Glutamatergic neuron (in vitro differentiated cells): ENCODE measurements around the gene JUP. TPM values are rescaled to one million over a fixed set of nuclear protein-coding genes. Genes with fewer than 3 reads are reported as not detected.

Source experiments
- DNase-seq: peaks from one replicate; pipeline ENCODE4 v3.0.0; 2022
- H3K27ac Mint-ChIP-seq: one replicate; pipeline ENCODE4 v1.8.0; 2020; ENCODE audit warnings: mild to moderate bottlenecking, mixed read lengths, inconsistent platforms; ENCODE audit not compliant: unreplicated experiment
- H3K27me3 Mint-ChIP-seq: one replicate; pipeline ENCODE4 v1.8.0; 2020; ENCODE audit warnings: mild to moderate bottlenecking, moderate library complexity, mixed read lengths, inconsistent platforms; ENCODE audit not compliant: unreplicated experiment
- H3K36me3 Mint-ChIP-seq: one replicate; pipeline ENCODE4 v1.8.0; 2020; ENCODE audit warnings: mild to moderate bottlenecking, mixed read lengths, inconsistent platforms; ENCODE audit not compliant: unreplicated experiment
- H3K4me1 Mint-ChIP-seq: one replicate; pipeline ENCODE4 v1.8.0; 2020; ENCODE audit warnings: mild to moderate bottlenecking, low read depth, mixed read lengths, inconsistent platforms; ENCODE audit not compliant: unreplicated experiment
- H3K4me3 Mint-ChIP-seq: one replicate; pipeline ENCODE4 v1.8.0; 2020; ENCODE audit warnings: mild to moderate bottlenecking, mixed read lengths, inconsistent platforms; ENCODE audit not compliant: unreplicated experiment
- H3K9me3 Mint-ChIP-seq: one replicate; pipeline ENCODE4 v1.8.0; 2020; ENCODE audit warnings: mild to moderate bottlenecking, moderate library complexity, mixed read lengths, inconsistent platforms; ENCODE audit not compliant: unreplicated experiment
- CTCF ChIP-seq: fragments of 200-600 bp; sonication (generic); IDR thresholded peaks from one replicate; pipeline ENCODE4 v1.5.0; 2021; ENCODE audit not compliant: partially characterized antibody, unreplicated experiment
- total RNA-seq: library from RNA; stranded (reverse); fragmentation: NEBNext Ultra II Directional; extraction: Animal tissue kit (Norgen Biotek cat#: 25700); gene quantifications from one replicate; pipeline ENCODE4 v1.2.1, GENCODE V29; 2021; ENCODE audit not compliant: unreplicated experiment

Gene JUP
- total RNA-seq, 1 donor from 2014 or later: 252 TPM

GRCh38 chr17:41812381-41813151 lies 26.1 kb upstream of the JUP start, which contains the start of gene FKBP10:
FKBP10 (plus strand) TSS chr17:41813004; CDS start chr17:41813035, 31 bp downstream.
- peak; percentile 65 for DNase-seq
- peaks cover 11% of the 10 kb centered on the region for H3K27me3 Mint-ChIP-seq
- H3K4me1 Mint-ChIP-seq: no peaks in the 10 kb centered on the region
- H3K27ac Mint-ChIP-seq: peak within 1 kb of the TSS; percentile 46
- peak within 1 kb of the TSS; percentile 96 for H3K4me3 Mint-ChIP-seq
- no peak for TF ChIP-seq CTCF
- H3K9me3 Mint-ChIP-seq: peaks cover 3% of the 10 kb centered on the region
- H3K36me3 Mint-ChIP-seq: no peaks in the 10 kb centered on the region

DNA sequence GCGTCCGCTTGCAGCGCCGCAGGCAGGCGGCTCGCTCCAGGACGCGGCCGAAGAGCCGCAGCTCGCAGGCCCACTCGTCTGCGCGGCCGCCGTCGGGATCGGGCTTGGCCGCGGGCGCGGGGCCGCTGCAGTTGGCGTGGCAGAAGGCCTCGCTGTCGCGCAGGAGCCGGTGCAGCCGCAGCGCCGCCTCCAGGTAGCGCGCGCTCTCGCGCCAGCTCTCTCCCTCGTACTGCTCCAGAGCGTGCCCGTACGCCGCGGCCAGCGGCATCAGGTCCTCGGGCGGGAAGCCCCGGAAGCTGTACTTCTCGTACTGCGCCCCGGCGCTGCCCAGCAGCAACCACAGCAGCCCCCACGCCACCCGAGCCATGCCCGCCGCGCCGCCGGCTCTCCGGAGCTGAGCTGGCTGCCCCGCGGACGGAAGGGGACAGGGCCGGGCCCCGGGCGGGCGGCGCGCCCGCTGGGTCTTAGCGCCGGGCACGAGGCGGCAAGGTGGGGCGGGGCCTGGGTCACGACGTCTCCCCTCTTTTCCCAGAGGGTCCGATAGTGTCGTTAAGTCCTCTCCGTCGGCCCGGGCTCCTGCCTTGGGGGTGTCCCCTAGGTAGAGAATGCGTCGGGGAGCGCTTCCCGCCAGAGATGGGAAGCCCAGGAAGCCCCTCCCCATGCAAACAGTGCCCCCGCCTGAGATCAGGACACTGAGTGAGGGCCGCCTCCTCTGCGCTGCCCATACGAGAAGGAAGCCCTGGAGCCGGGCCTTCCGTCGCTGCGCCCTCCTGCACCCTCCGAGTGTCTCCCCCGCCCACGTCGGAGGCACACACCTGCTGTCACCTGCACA lies 25.3 kb upstream of the JUP start, which contains the start of gene P3H4:
P3H4 (minus strand) TSS at position 401 of the 832 bp plus-strand sequence; CDS start at position 367, 34 bp downstream.
- H3K27ac Mint-ChIP-seq: peak within 1 kb of the TSS; percentile 46
- H3K4me1 Mint-ChIP-seq: no peaks in the 10 kb centered on the region
- peaks cover 3% of the 10 kb centered on the region for H3K9me3 Mint-ChIP-seq
- H3K4me3 Mint-ChIP-seq: peak within 1 kb of the TSS; percentile 96
- H3K36me3 Mint-ChIP-seq: no peaks in the 10 kb centered on the region
- peak; percentile 83 for DNase-seq
- H3K27me3 Mint-ChIP-seq: peaks cover 11% of the 10 kb centered on the region
- peak; percentile 65 for TF ChIP-seq CTCF

GRCh38 chr17:41810659-41811548 lies 24.4 kb upstream of the JUP start:
- H3K36me3 Mint-ChIP-seq: no peaks in the 10 kb centered on the region
- DNase-seq: no peak

More at GRCh38 chr17:41810659-41811548, 24.4 kb upstream of the JUP start:
- peaks cover 11% of the 10 kb centered on the region for H3K27me3 Mint-ChIP-seq
- H3K27ac Mint-ChIP-seq: no peak overlapping the region
- peak overlapping the region; percentile 63 for H3K4me3 Mint-ChIP-seq
- TF ChIP-seq CTCF: no peak
- peaks cover 3% of the 10 kb centered on the region for H3K9me3 Mint-ChIP-seq
- no peaks in the 10 kb centered on the region for H3K4me1 Mint-ChIP-seq
